Measurements from ENCODE around the gene PRKCZ. TPM values are rescaled to one million over a fixed set of nuclear protein-coding genes. Genes with fewer than 3 reads are reported as not detected.

PRKCZ gene
- polyA plus RNA-seq, 3 donors = 0.74 to 1.9 (median 1.4) TPM

- no peak for TF ChIP-seq CTCF (IDR thresholded peaks at IDR 0.05)
- no peak overlapping the region for H3K9ac ChIP-seq (ENCODE audit: insufficient read depth, low read length, poor library complexity, severe bottlenecking)
- Mint-ChIP-seq H3K9me3 (peaks cover 0 to 2% (median 0%) of the 10 kb centered on the region in 7 donors), H3K36me3 (peaks cover 10 to 13% of the 10 kb centered on the region in 2 donors), H3K4me1 (peaks cover 7% of the 10 kb centered on the region), H3K4me3 (no peak overlapping the region), H3K27ac (peak overlapping the region in 1 of 7 donors; percentile 10), H3K27me3 (ENCODE audit: low read depth in 3 of 3) (peaks cover 0 to 3% (median 0%) of the 10 kb centered on the region in 3 donors)
- no peak overlapping the region for H2AFZ ChIP-seq (ENCODE audit: insufficient read depth, low read depth, low read length, poor library complexity, severe bottlenecking)
- no peaks in the 10 kb centered on the region for H4K20me1 ChIP-seq (ENCODE audit: insufficient read depth, low read length)
- H3K9me3 ChIP-seq (replicated peaks in 1 of 2; ENCODE audit: control insufficient read depth in 1 of 2, insufficient read depth in 1 of 2, low read length in 2 of 2) = no peaks in the 10 kb centered on the region
- intact Hi-C loops (cut with micrococcal nuclease) = no loop called here
- H3K27me3 ChIP-seq (ENCODE audit: control insufficient read depth in 2 of 2, insufficient read depth in 2 of 2, low read length in 2 of 2) = no peaks in the 10 kb centered on the region
- WGBS (ENCODE audit: insufficient coverage) = 94% methylated on average over 52 of the region's 58 CpGs
- H3K27ac ChIP-seq (ENCODE audit: low read depth in 1 of 2, low read length in 2 of 2) = no peak overlapping the region
- H3K4me1 ChIP-seq (ENCODE audit: control insufficient read depth in 1 of 2, insufficient read depth in 2 of 2, low read length in 2 of 2) = no peaks in the 10 kb centered on the region
- peak; percentile 27 to 67 (median 28) for DNase-seq
- no peaks in the 10 kb centered on the region for H3K79me2 ChIP-seq (ENCODE audit: insufficient read depth, low read length)
- no peaks in the 10 kb centered on the region for H3K36me3 ChIP-seq (replicated peaks in 1 of 2; ENCODE audit: control insufficient read depth in 1 of 2, insufficient read depth in 2 of 2, low read length in 2 of 2)
- H3K4me3 ChIP-seq (replicated peaks in 1 of 3; ENCODE audit: low read depth in 2 of 3, low read length in 3 of 3) = no peak overlapping the region
- H3K4me2 ChIP-seq (replicated peaks; ENCODE audit: extremely low read depth, low read length, poor library complexity, severe bottlenecking) = no peak overlapping the region
Observed at GRCh38 chr1:2180297-2181245, 130.4 kb downstream of the PRKCZ start.

GRCh38 chr1:2181271-2181670 is 131.1 kb downstream of the PRKCZ start:
- Histone ChIP-seq H3K9ac (ENCODE audit: insufficient read depth, low read length, poor library complexity, severe bottlenecking) (no peak overlapping the region), H3K4me2 (replicated peaks; ENCODE audit: extremely low read depth, low read length, poor library complexity, severe bottlenecking) (no peak overlapping the region), H2AFZ (ENCODE audit: insufficient read depth, low read depth, low read length, poor library complexity, severe bottlenecking) (no peak overlapping the region), H3K4me1 (ENCODE audit: control insufficient read depth in 1 of 2, insufficient read depth in 2 of 2, low read length in 2 of 2) (no peaks in the 10 kb centered on the region), H3K36me3 (replicated peaks in 1 of 2; ENCODE audit: control insufficient read depth in 1 of 2, insufficient read depth in 2 of 2, low read length in 2 of 2) (no peaks in the 10 kb centered on the region), H3K79me2 (ENCODE audit: insufficient read depth, low read length) (no peaks in the 10 kb centered on the region), H3K4me3 (replicated peaks in 1 of 3; ENCODE audit: low read depth in 2 of 3, low read length in 3 of 3) (no peak overlapping the region), H3K27me3 (ENCODE audit: control insufficient read depth in 2 of 2, insufficient read depth in 2 of 2, low read length in 2 of 2) (no peaks in the 10 kb centered on the region), H3K27ac (ENCODE audit: low read depth in 1 of 2, low read length in 2 of 2) (no peak overlapping the region), H4K20me1 (ENCODE audit: insufficient read depth, low read length) (no peaks in the 10 kb centered on the region), H3K9me3 (replicated peaks in 1 of 2; ENCODE audit: control insufficient read depth in 1 of 2, insufficient read depth in 1 of 2, low read length in 2 of 2) (no peaks in the 10 kb centered on the region)
- TF ChIP-seq CTCF (IDR thresholded peaks at IDR 0.05) = no peak
- DNase-seq = no peak
- Mint-ChIP-seq H3K4me3 (no peak overlapping the region), H3K27me3 (ENCODE audit: low read depth in 3 of 3) (peaks cover 0 to 3% (median 0%) of the 10 kb centered on the region in 3 donors), H3K36me3 (peaks cover 9 to 10% of the 10 kb centered on the region in 2 donors), H3K27ac (no peak overlapping the region), H3K9me3 (peaks cover 0 to 2% (median 0%) of the 10 kb centered on the region in 7 donors), H3K4me1 (peaks cover 7% of the 10 kb centered on the region)
- 100% methylated on average over 14 of the region's 14 CpGs for WGBS (ENCODE audit: insufficient coverage)
- intact Hi-C loops (cut with micrococcal nuclease) = no loop called here
